HepG2 (cell line): Measurements from ENCODE around the gene SLC25A11. TPM values are rescaled to one million over a fixed set of nuclear protein-coding genes. Genes with fewer than 3 reads are reported as not detected.
A peak's percentile ranks its signal among the peaks of the same experiment; 100 is the strongest.

Experiments used
- CCAR2 ChIP-seq: fragments of 200-400 bp; formaldehyde crosslinking; optimal IDR thresholded peaks from 2 replicates; pipeline ENCODE3; 2018; ENCODE audit warnings: low read depth, mild to moderate bottlenecking, low read length, moderate library complexity
- CEBPG ChIP-seq: IDR thresholded peaks from 2 replicates; pipeline ENCODE4 v1.6.1; 2016
- FOSL1 ChIP-seq: sonication (generic); formaldehyde crosslinking; IDR thresholded peaks from 2 replicates; pipeline ENCODE4 v1.9.0; 2021; ENCODE audit warnings: missing genetic modification reagents, borderline replicate concordance
- GTF3A ChIP-seq: sonication (generic); formaldehyde crosslinking; conservative IDR thresholded peaks from 2 replicates; pipeline ENCODE4 v1.4.0; 2020; ENCODE audit warnings: mild to moderate bottlenecking, missing genetic modification reagents
- LCORL ChIP-seq, 2 experiments: fragments of 450-650 bp in 1 of 2; sonication (generic) in 1 of 2; formaldehyde crosslinking in 1 of 2; IDR thresholded peaks; 2 replicates each; pipeline versions ENCODE4 v1.5.0 to v1.6.1; 2017 to 2020; ENCODE audit warnings: antibody characterized with exemption in 1 of 2, missing genetic modification reagents in 1 of 2
- MAFG ChIP-seq: sonication (generic); formaldehyde crosslinking; IDR thresholded peaks from 2 replicates; pipeline ENCODE4 v1.5.1; 2020; ENCODE audit warnings: mild to moderate bottlenecking, missing genetic modification reagents
- NFKB2 ChIP-seq: sonication (generic); formaldehyde crosslinking; IDR thresholded peaks from 2 replicates; pipeline ENCODE4 v1.4.0; 2020; ENCODE audit warnings: missing genetic modification reagents, borderline replicate concordance
- RERE ChIP-seq: IDR thresholded peaks from 2 replicates; pipeline ENCODE4 v1.6.1; 2016; ENCODE audit warnings: low read depth, missing genetic modification reagents, missing compliant biosample characterization
- SOX13 ChIP-seq, 3 experiments: fragments of 450-650 bp in 1 of 3; sonication (generic) in 1 of 3; formaldehyde crosslinking in 1 of 3; IDR thresholded peaks in 2 of 3; conservative IDR thresholded peaks in 1 of 3; 2 replicates each; pipeline versions ENCODE4 v1.5.0 to v1.6.1; 2016 to 2020; ENCODE audit warnings: antibody characterized with exemption in 1 of 3, mild to moderate bottlenecking in 1 of 3, missing compliant biosample characterization in 1 of 3, missing genetic modification reagents in 1 of 3, moderate library complexity in 1 of 3
- WIZ ChIP-seq: sonication (generic); formaldehyde crosslinking; IDR thresholded peaks from 2 replicates; pipeline ENCODE4 v1.5.1; 2020; ENCODE audit warnings: mild to moderate bottlenecking, missing genetic modification reagents
- ZFY ChIP-seq: sonication (generic); formaldehyde crosslinking; IDR thresholded peaks from 2 replicates; pipeline ENCODE4 v1.4.0; 2020; ENCODE audit warnings: missing genetic modification reagents
- ZNF331 ChIP-seq: sonication (generic); formaldehyde crosslinking; IDR thresholded peaks from 2 replicates; pipeline ENCODE4 v1.4.0; 2020; ENCODE audit warnings: missing genetic modification reagents
- ZNF333 ChIP-seq: sonication (generic); formaldehyde crosslinking; IDR thresholded peaks from 2 replicates; pipeline ENCODE4 v1.4.0; 2020; ENCODE audit warnings: mild to moderate bottlenecking, missing genetic modification reagents, borderline replicate concordance
- ZNF563 ChIP-seq: sonication (generic); formaldehyde crosslinking; IDR thresholded peaks from 2 replicates; pipeline ENCODE4 v1.8.0; 2022; ENCODE audit warnings: mild to moderate bottlenecking, moderate library complexity, missing genetic modification reagents
- ZNF609 ChIP-seq: sonication (generic); formaldehyde crosslinking; IDR thresholded peaks from 2 replicates; pipeline ENCODE4 v1.4.0; 2020; ENCODE audit warnings: mild to moderate bottlenecking, missing genetic modification reagents, borderline replicate concordance
- ZNF709 ChIP-seq: sonication (generic); formaldehyde crosslinking; IDR thresholded peaks from 2 replicates; pipeline ENCODE4 v1.5.0; 2020; ENCODE audit warnings: mild to moderate bottlenecking, missing genetic modification reagents
- ZNF891 ChIP-seq: sonication (generic); formaldehyde crosslinking; IDR thresholded peaks from 2 replicates; pipeline ENCODE4 v1.5.0; 2020; ENCODE audit warnings: mild to moderate bottlenecking, missing genetic modification reagents
- polyA plus RNA-seq, 8 experiments: library from polyadenylated mRNA; depleted of rRNA in 3 of 8; stranded (reverse) in 7 of 8; unstranded in 1 of 8; fragments of >200 nt; fragmentation: Illumina TruSeq in 4 of 8; extraction: Trizol in 4 of 8; gene quantifications; 2 replicates each; pipeline versions ENCODE4 v1.2.1 to v1.2.3, GENCODE V29; 2011 to 2016; ENCODE audit warnings: low read depth in 4 of 8, missing spikeins in 1 of 8, mixed read lengths in 1 of 8; ENCODE audit not compliant: insufficient read depth in 1 of 8
- total RNA-seq, 5 experiments: library from RNA; depleted of rRNA; stranded (reverse); fragments of >200 nt; fragmentation: Illumina TruSeq; extraction: Trizol; gene quantifications; 2 replicates each; pipeline ENCODE4 v1.2.3, GENCODE V29; 2016; ENCODE audit warnings: low read depth in 1 of 5

SLC25A11 gene
- total and polyA plus RNA-seq, 2 of the 13 experiments (the other 11 are each of a cell fraction or from before 2014, with no cell fraction given) = 35.4 to 47.2 TPM

GRCh38 chr17:4967539-4968485, 28.0 kb upstream of the SLC25A11 start, which contains the start of gene SPAG7 (continued):
- TF ChIP-seq ZNF609 (CRISPR knock-in tag) (no peak), LCORL (IDR thresholded peaks at IDR 0.05) (no peak), LCORL (CRISPR knock-in tag; IDR thresholded peaks at IDR 0.05) (peak; percentile 91), ZNF709 (peak; percentile 84), GTF3A (CRISPR knock-in tag) (no peak), RERE (CRISPR knock-in tag) (no peak), ZNF891 (CRISPR knock-in tag) (peak; percentile 68), ZNF331 (CRISPR knock-in tag) (no peak; the same call in 1 of the 2 replicates), ZFY (CRISPR knock-in tag) (peak; percentile 93), ZNF333 (CRISPR knock-in tag) (no peak), WIZ (CRISPR knock-in tag) (peak; percentile 27; the same call in 1 of the 2 replicates), NFKB2 (CRISPR knock-in tag) (no peak), SOX13 (IDR thresholded peaks at IDR 0.05) (no peak), SOX13 (CRISPR knock-in tag; conservative IDR thresholded peaks at IDR 0.05 in 1 of 2, IDR thresholded peaks at IDR 0.05 in 1 of 2) (no peak; a peak in 1 of 4 replicates), MAFG (no peak), FOSL1 (no peak; the same call in 1 of the 2 replicates), ZNF563 (CRISPR knock-in tag) (no peak), CCAR2 (no peak), CEBPG (CRISPR knock-in tag) (no peak)
